HG03378 (cell line): ENCODE results near the gene STIM2.

Source experiments
- ATAC-seq: cut with Tn5 transposase; IDR thresholded peaks from one replicate; pipeline ENCODE4 v1.9.1; 2021; ENCODE audit warnings: mild to moderate bottlenecking, moderate library complexity; ENCODE audit not compliant: unreplicated experiment

The STIM2 gene

GRCh38 chr4:26836539-26836938, 24.1 kb upstream of the STIM2 start:
- ATAC-seq, result no peak

GRCh38 chr4:26837993-26838842, 22.4 kb upstream of the STIM2 start:
- ATAC-seq, result no peak

GRCh38 chr4:26839016-26839415, 21.6 kb upstream of the STIM2 start:
- no peak for ATAC-seq

GRCh38 chr4:26839534-26839951, 21.1 kb upstream of the STIM2 start:
- no peak for ATAC-seq

GRCh38 chr4:26840786-26841185, 19.9 kb upstream of the STIM2 start:
- ATAC-seq, result no peak

- ATAC-seq, result no peak
Measured at GRCh38 chr4:26842911-26843310, 17.7 kb upstream of the STIM2 start.

- no peak for ATAC-seq
Measured at GRCh38 chr4:26850528-26850927, 10.1 kb upstream of the STIM2 start.

- ATAC-seq, result no peak
Measured at GRCh38 chr4:26851129-26851528, 9.5 kb upstream of the STIM2 start.

- ATAC-seq, result no peak
Measured at GRCh38 chr4:26854701-26855100, 5.9 kb upstream of the STIM2 start.

GRCh38 chr4:26856906-26857277, 3.7 kb upstream of the STIM2 start:
- ATAC-seq, result no peak

GRCh38 chr4:26857278-26858034, 3.2 kb upstream of the STIM2 start:
- ATAC-seq, result peak; percentile 44

GRCh38 chr4:26858035-26858918, 2.4 kb upstream of the STIM2 start:
- no peak for ATAC-seq

- no peak for ATAC-seq
Measured at GRCh38 chr4:26858947-26859401, 1.7 kb upstream of the STIM2 start.

- no peak for ATAC-seq
Measured at GRCh38 chr4:26859762-26860156, 882 bp upstream of the STIM2 start.

GRCh38 chr4:26860922-26861433, 337 bp downstream of the STIM2 start:
- ATAC-seq, result peak; percentile 14

GRCh38 chr4:26861434-26862186, 969 bp downstream of the STIM2 start:
- peak; percentile 35 for ATAC-seq

GRCh38 chr4:26862381-26862915, 1.8 kb downstream of the STIM2 start:
- no peak for ATAC-seq

GRCh38 chr4:26863512-26863911, 2.9 kb downstream of the STIM2 start:
- no peak for ATAC-seq

- no peak for ATAC-seq
Measured at GRCh38 chr4:26864899-26865298, 4.3 kb downstream of the STIM2 start.

- no peak for ATAC-seq
Measured at GRCh38 chr4:26866203-26866602, 5.6 kb downstream of the STIM2 start.
